SK-N-SH (cell line): Measurements from ENCODE around the gene MORN2. TPM values are rescaled to one million over a fixed set of nuclear protein-coding genes. Genes with fewer than 3 reads are reported as not detected.

ENCODE experiments used
- CTCF ChIA-PET: fragments of 300-600, 350-600 bp; formaldehyde crosslinking; extraction: SDS; loops from one replicate; lab custom pipeline; 2021; lab: Yijun Ruan, JAX
- POLR2A ChIA-PET: fragments of 350-600 bp; sonication (Branson Sonifier 250); formaldehyde crosslinking; extraction: SDS; loops from one replicate; lab custom pipeline; 2020; ENCODE audit warnings: antibody characterized with exemption, inconsistent platforms; lab: Yijun Ruan, JAX
- DNase-seq: peaks from one replicate; pipeline ENCODE4 v3.0.0; 2012
- H2AFZ ChIP-seq: fragments of 200-600 bp; sonication (generic); 2 replicates; pipeline ENCODE4 v1.8.1; 2016; ENCODE audit warnings: antibody characterized with exemption, mild to moderate bottlenecking, low read depth
- H3F3A ChIP-seq: fragments of 200-600 bp; sonication (generic); replicated peaks from 2 replicates; pipeline ENCODE3; 2016; ENCODE audit warnings: antibody characterized with exemption, mild to moderate bottlenecking; ENCODE audit not compliant: insufficient read depth
- H3K27ac ChIP-seq, 2 experiments: fragments of 200-500 bp in 1 of 2; fragments of 200-600 bp in 1 of 2; sonication (Bioruptor generic) in 1 of 2; sonication (generic), shearing (Covaris generic) in 1 of 2; 2 replicates each; pipeline versions ENCODE4 v1.5.1 to v1.6.1; 2014 to 2016; ENCODE audit warnings: low read depth in 2 of 2, inconsistent platforms in 1 of 2, low read length in 1 of 2, mild to moderate bottlenecking in 1 of 2, mixed read lengths in 1 of 2
- H3K27me3 ChIP-seq: fragments of 200-600 bp; sonication (generic), shearing (Covaris generic); 2 replicates; pipeline ENCODE4 v1.6.1; 2016; ENCODE audit warnings: mixed run types; ENCODE audit not compliant: insufficient read depth
- H3K36me3 ChIP-seq, 2 experiments: fragments of 200-500 bp in 1 of 2; fragments of 200-600 bp in 1 of 2; sonication (Bioruptor generic) in 1 of 2; sonication (generic) in 1 of 2; replicated peaks in 1 of 2; 2 replicates each; pipeline versions ENCODE3 to v1.5.1; 2014 to 2016; ENCODE audit warnings: low read length in 1 of 2, mild to moderate bottlenecking in 1 of 2; ENCODE audit not compliant: insufficient read depth in 2 of 2, control insufficient read depth in 1 of 2
- H3K4me1 ChIP-seq, 2 experiments: fragments of 200-500 bp in 1 of 2; fragments of 200-600 bp in 1 of 2; sonication (Bioruptor generic) in 1 of 2; sonication (generic), shearing (Covaris generic) in 1 of 2; 2 replicates each; pipeline versions ENCODE4 v1.5.1 to v1.6.1; 2014 to 2016; ENCODE audit warnings: low read depth in 1 of 2, low read length in 1 of 2, mixed run types in 1 of 2; ENCODE audit not compliant: insufficient read depth in 2 of 2, control insufficient read depth in 1 of 2
- H3K4me2 ChIP-seq: fragments of 200-600 bp; sonication (generic), shearing (Covaris generic); 2 replicates; pipeline ENCODE4 v1.6.1; 2017; ENCODE audit warnings: mixed run types
- H3K4me3 ChIP-seq, 2 experiments: fragments of 200-500 bp in 1 of 2; fragments of 200-600 bp in 1 of 2; sonication (Bioruptor generic) in 1 of 2; sonication (generic), shearing (Covaris generic) in 1 of 2; 2 replicates each; pipeline versions ENCODE4 v1.5.1 to v1.8.1; 2014 to 2016; ENCODE audit warnings: low read depth in 2 of 2, inconsistent platforms in 1 of 2, low read length in 1 of 2, mild to moderate bottlenecking in 1 of 2, mixed read lengths in 1 of 2, moderate library complexity in 1 of 2
- H3K79me2 ChIP-seq: fragments of 200-600 bp; sonication (generic); 2 replicates; pipeline ENCODE4 v1.8.1; 2017; ENCODE audit warnings: mild to moderate bottlenecking; ENCODE audit not compliant: insufficient read depth
- H3K9ac ChIP-seq: fragments of 200-600 bp; sonication (generic); 2 replicates; pipeline ENCODE4 v1.6.1; 2017; ENCODE audit warnings: mixed run types
- H3K9me2 ChIP-seq: fragments of 200-600 bp; sonication (generic); 2 replicates; pipeline ENCODE4 v1.6.1; 2017; ENCODE audit warnings: mixed run types
- H3K9me3 ChIP-seq: fragments of 200-600 bp; sonication (generic); 2 replicates; pipeline ENCODE4 v1.6.1; 2017; ENCODE audit warnings: mixed run types, mild to moderate bottlenecking, moderate library complexity
- H4K20me1 ChIP-seq: fragments of 200-600 bp; sonication (generic); 2 replicates; pipeline ENCODE4 v1.6.1; 2017; ENCODE audit warnings: mild to moderate bottlenecking, mixed run types; ENCODE audit not compliant: insufficient read depth
- CHD2 ChIP-seq: fragments of 150-350 bp; IDR thresholded peaks from 2 replicates; pipeline ENCODE4 v1.6.1; 2018; ENCODE audit warnings: low read length; ENCODE audit not compliant: partially characterized antibody
- CTCF ChIP-seq: fragments of 200-600 bp; sonication (generic); IDR thresholded peaks from 2 replicates; pipeline ENCODE4 v1.6.1; 2017; ENCODE audit warnings: antibody characterized with exemption, mild to moderate bottlenecking, moderate library complexity
- ELF1 ChIP-seq: IDR thresholded peaks from 2 replicates; pipeline ENCODE4 v1.4.0; 2012
- EP300 ChIP-seq, 2 experiments: IDR thresholded peaks; 2 replicates each; pipeline versions ENCODE4 v1.4.0 to v1.6.1; 2012; ENCODE audit warnings: borderline replicate concordance in 1 of 2, low read depth in 1 of 2, low read length in 1 of 2
- FOXJ3 ChIP-seq: sonication (generic); formaldehyde crosslinking; IDR thresholded peaks from 2 replicates; pipeline ENCODE4 v1.5.1; 2020; ENCODE audit warnings: mild to moderate bottlenecking, missing genetic modification reagents
- GABPA ChIP-seq: IDR thresholded peaks from 2 replicates; pipeline ENCODE4 v1.4.0; 2012; ENCODE audit warnings: low read depth, mild to moderate bottlenecking
- IRF3 ChIP-seq: fragments of 150-350 bp; IDR thresholded peaks from 2 replicates; pipeline ENCODE4 v1.6.1; 2016; ENCODE audit warnings: mild to moderate bottlenecking, low read depth, low read length
- JUND ChIP-seq: IDR thresholded peaks from 2 replicates; pipeline ENCODE4 v1.4.0; 2012
- MAX ChIP-seq: IDR thresholded peaks from 2 replicates; pipeline ENCODE4 v1.4.0; 2012; ENCODE audit warnings: low read depth
- MXI1 ChIP-seq: IDR thresholded peaks from 2 replicates; pipeline ENCODE4 v1.6.1; 2012; ENCODE audit warnings: mild to moderate bottlenecking, low read depth, low read length, improper control_type of control experiment
- PBX3 ChIP-seq: IDR thresholded peaks from 2 replicates; pipeline ENCODE4; 2012
- POLR2AphosphoS5 ChIP-seq: IDR thresholded peaks from 2 replicates; pipeline ENCODE4 v1.6.1; 2012; ENCODE audit warnings: low read depth, low read length
- RCOR1 ChIP-seq: fragments of 150-350 bp; IDR thresholded peaks from 2 replicates; pipeline ENCODE4 v1.6.1; 2017; ENCODE audit warnings: antibody characterized with exemption, low read length
- RXRA ChIP-seq: IDR thresholded peaks from 2 replicates; pipeline ENCODE4 v1.4.0; 2012; ENCODE audit warnings: low read depth, mild to moderate bottlenecking, borderline replicate concordance
- SMC3 ChIP-seq: IDR thresholded peaks from 2 replicates; pipeline ENCODE4 v1.6.1; 2012; ENCODE audit warnings: low read depth, low read length, improper control_type of control experiment
- TEAD4 ChIP-seq: IDR thresholded peaks from 2 replicates; pipeline ENCODE4 v1.4.0; 2012; ENCODE audit warnings: mild to moderate bottlenecking, borderline replicate concordance; ENCODE audit not compliant: insufficient read depth
- USF2 ChIP-seq: fragments of 150-350 bp; IDR thresholded peaks from 2 replicates; pipeline ENCODE4 v1.6.1; 2017; ENCODE audit warnings: antibody characterized with exemption, low read length, low read depth, borderline replicate concordance
- WGBS: methylation state at CpG from one replicate; pipeline ENCODE4 v1.1.6; 2017; ENCODE audit warnings: low lambda C conversion rate; 5-methylcytosine and 5-hydroxymethylcytosine counted together
- polyA plus RNA-seq, 3 experiments: library from polyadenylated mRNA; depleted of rRNA; stranded (reverse); fragments of >200 nt; gene quantifications; 2 replicates each; pipeline ENCODE4 v1.2.3, GENCODE V29; 2012
- TF ChIP-seq, protein P1 (sequence below): IDR thresholded peaks from 2 replicates; pipeline ENCODE4 v1.6.1; 2012; ENCODE audit warnings: mild to moderate bottlenecking, low read depth, low read length, moderate library complexity
- TF ChIP-seq, protein P2 (sequence below): IDR thresholded peaks from 2 replicates; pipeline ENCODE4 v1.4.0; 2012; ENCODE audit warnings: low read depth, borderline replicate concordance

The MORN2 gene
- polyA plus RNA-seq, 1 of the 3 experiments (the other 2 are of a cell fraction) = 23.2 TPM

DNA sequence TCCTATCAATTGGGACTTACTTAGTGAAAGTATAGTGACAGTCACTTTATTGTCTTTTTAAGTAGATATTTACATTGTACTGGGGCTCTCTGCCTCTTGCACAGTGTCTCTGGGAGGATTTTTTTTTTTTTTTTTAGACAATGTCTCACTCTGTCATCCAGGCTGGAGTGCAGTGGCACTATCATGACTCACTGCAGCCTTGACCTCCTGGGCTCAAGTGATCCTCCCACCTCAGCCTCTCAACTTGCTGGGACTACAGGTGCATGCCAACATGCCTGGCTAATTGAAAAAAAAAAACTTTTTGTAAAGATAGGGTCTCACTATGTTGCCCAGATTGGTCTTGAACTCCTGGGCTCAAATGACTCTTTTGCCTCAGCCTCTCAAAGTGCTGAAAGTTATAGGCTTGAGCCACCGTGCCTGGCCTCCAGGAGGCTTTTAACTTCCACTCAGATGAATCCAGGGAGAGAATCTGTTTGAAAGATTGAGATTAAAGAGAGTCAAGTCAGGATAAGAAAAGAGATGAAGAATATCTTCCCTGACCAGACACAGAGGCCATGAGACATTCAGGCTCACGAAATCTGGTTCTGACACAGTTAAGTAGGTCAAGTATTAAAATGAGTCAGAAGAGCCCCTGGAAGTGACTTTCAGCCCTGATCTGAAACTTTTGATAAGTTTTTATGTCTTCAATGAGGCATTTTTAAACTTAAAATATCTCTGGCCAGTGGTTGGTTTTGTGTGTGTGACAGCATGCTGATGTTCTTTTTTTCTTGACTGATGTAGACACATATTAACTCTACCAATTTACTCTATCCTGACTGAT, 32.2 kb downstream of the MORN2 start:
- ChIA-PET POLR2A (no interaction called here), CTCF (no interaction called here)
- Histone ChIP-seq H3K36me3 (no peaks in the 10 kb centered on the region), H3K9me2 (no peaks in the 10 kb centered on the region), H3K9ac (no peak overlapping the region), H3K9me3 (no peaks in the 10 kb centered on the region), H3F3A (no peaks in the 10 kb centered on the region), H3K4me2 (no peak overlapping the region), H2AFZ (no peak overlapping the region), H3K27me3 (no peaks in the 10 kb centered on the region), H3K27ac (no peak overlapping the region), H3K4me3 (no peak overlapping the region), H3K4me1 (peaks cover 0 to 17% of the 10 kb centered on the region in 2 experiments; a peak in 1 of 4 replicates), H4K20me1 (no peaks in the 10 kb centered on the region), H3K79me2 (no peaks in the 10 kb centered on the region)
- whole genome bisulfite sequencing = 83% methylated on average over 2 of the region's 2 CpGs
- no peak for DNase-seq
- no peak for TF ChIP-seq RXRA
- no peak for TF ChIP-seq IRF3
- TF ChIP-seq POLR2AphosphoS5 = no peak
- TF ChIP-seq CHD2 = no peak
- no peak for TF ChIP-seq PBX3
- no peak for TF ChIP-seq MXI1
- no peak for TF ChIP-seq USF2
- TF ChIP-seq, protein P1, sequence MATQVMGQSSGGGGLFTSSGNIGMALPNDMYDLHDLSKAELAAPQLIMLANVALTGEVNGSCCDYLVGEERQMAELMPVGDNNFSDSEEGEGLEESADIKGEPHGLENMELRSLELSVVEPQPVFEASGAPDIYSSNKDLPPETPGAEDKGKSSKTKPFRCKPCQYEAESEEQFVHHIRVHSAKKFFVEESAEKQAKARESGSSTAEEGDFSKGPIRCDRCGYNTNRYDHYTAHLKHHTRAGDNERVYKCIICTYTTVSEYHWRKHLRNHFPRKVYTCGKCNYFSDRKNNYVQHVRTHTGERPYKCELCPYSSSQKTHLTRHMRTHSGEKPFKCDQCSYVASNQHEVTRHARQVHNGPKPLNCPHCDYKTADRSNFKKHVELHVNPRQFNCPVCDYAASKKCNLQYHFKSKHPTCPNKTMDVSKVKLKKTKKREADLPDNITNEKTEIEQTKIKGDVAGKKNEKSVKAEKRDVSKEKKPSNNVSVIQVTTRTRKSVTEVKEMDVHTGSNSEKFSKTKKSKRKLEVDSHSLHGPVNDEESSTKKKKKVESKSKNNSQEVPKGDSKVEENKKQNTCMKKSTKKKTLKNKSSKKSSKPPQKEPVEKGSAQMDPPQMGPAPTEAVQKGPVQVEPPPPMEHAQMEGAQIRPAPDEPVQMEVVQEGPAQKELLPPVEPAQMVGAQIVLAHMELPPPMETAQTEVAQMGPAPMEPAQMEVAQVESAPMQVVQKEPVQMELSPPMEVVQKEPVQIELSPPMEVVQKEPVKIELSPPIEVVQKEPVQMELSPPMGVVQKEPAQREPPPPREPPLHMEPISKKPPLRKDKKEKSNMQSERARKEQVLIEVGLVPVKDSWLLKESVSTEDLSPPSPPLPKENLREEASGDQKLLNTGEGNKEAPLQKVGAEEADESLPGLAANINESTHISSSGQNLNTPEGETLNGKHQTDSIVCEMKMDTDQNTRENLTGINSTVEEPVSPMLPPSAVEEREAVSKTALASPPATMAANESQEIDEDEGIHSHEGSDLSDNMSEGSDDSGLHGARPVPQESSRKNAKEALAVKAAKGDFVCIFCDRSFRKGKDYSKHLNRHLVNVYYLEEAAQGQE = no peak
- TF ChIP-seq EP300 (IDR thresholded peaks at IDR 0.05; ENCODE audit: borderline replicate concordance in 1 of 2, low read depth in 1 of 2, low read length in 1 of 2) = no peak
- TF ChIP-seq JUND = no peak
- no peak for TF ChIP-seq FOXJ3 (CRISPR knock-in tag)
- TF ChIP-seq GABPA = no peak
- no peak for TF ChIP-seq ELF1
- no peak for TF ChIP-seq CTCF
- TF ChIP-seq RCOR1 = no peak
- TF ChIP-seq, protein P2, sequence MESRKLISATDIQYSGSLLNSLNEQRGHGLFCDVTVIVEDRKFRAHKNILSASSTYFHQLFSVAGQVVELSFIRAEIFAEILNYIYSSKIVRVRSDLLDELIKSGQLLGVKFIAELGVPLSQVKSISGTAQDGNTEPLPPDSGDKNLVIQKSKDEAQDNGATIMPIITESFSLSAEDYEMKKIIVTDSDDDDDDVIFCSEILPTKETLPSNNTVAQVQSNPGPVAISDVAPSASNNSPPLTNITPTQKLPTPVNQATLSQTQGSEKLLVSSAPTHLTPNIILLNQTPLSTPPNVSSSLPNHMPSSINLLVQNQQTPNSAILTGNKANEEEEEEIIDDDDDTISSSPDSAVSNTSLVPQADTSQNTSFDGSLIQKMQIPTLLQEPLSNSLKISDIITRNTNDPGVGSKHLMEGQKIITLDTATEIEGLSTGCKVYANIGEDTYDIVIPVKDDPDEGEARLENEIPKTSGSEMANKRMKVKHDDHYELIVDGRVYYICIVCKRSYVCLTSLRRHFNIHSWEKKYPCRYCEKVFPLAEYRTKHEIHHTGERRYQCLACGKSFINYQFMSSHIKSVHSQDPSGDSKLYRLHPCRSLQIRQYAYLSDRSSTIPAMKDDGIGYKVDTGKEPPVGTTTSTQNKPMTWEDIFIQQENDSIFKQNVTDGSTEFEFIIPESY = no peak
- no peak for TF ChIP-seq MAX
- no peak for TF ChIP-seq SMC3
- no peak for TF ChIP-seq TEAD4
